Keratinocyte (primary cell): ENCODE results near the gene EIF5B.

Experiments used
- CTCF ChIP-seq, 3 experiments: IDR thresholded peaks in 1 of 3; conservative IDR thresholded peaks in 1 of 3; optimal IDR thresholded peaks in 1 of 3; 2 replicates in 2 of 3; 3 replicates in 1 of 3; pipeline versions ENCODE3 to v1.5.1; 2011; ENCODE audit warnings: low read length in 3 of 3, mild to moderate bottlenecking in 3 of 3, moderate library complexity in 2 of 3, control low read depth in 1 of 3, inconsistent platforms in 1 of 3; ENCODE audit not compliant: insufficient read depth in 2 of 3; ENCODE audit errors: extremely low read depth in 1 of 3
- EZH2 ChIP-seq: IDR thresholded peaks from one replicate; pipeline ENCODE4 v1.6.1; 2012; ENCODE audit warnings: inconsistent platforms, mild to moderate bottlenecking, low read length, moderate library complexity

- TF ChIP-seq CTCF (optimal IDR thresholded peaks at IDR 0.05 in 1 of 3, IDR thresholded peaks at IDR 0.05 in 1 of 3, conservative IDR thresholded peaks at IDR 0.05 in 1 of 3; ENCODE audit: extremely low read depth in 1 of 3, insufficient read depth in 2 of 3, low read length in 3 of 3) (no peak), EZH2 (no peak)
These were observed 16.9 kb downstream of the EIF5B start for GRCh38 chr2:99354070-99354469.
